BE2C (cell line): ENCODE data around the gene PCSK2.

Experiments
- DNase-seq: peaks from one replicate; pipeline ENCODE4 v3.0.0-alpha.2; 2020
- H3K27me3 ChIP-seq: fragments of 250-450 bp; sonication (Bioruptor Pico); 2 replicates; pipeline ENCODE4 v1.5.1; 2020; ENCODE audit warnings: mild to moderate bottlenecking
- H3K36me3 ChIP-seq: fragments of 250-450 bp; sonication (Bioruptor Pico); 2 replicates; pipeline ENCODE4 v1.5.1; 2020; ENCODE audit warnings: mild to moderate bottlenecking
- H3K4me1 ChIP-seq: fragments of 250-450 bp; sonication (Bioruptor Pico); 2 replicates; pipeline ENCODE4 v1.5.1; 2020
- H3K4me3 ChIP-seq: 2 replicates; pipeline ENCODE4 v1.5.1; 2011; ENCODE audit warnings: low read depth, low read length
- H3K9me3 ChIP-seq: fragments of 250-450 bp; sonication (Bioruptor Pico); 2 replicates; pipeline ENCODE4 v1.5.1; 2020
- TF ChIP-seq, protein P1 (sequence below): IDR thresholded peaks from 2 replicates; pipeline ENCODE4 v1.5.1; 2012; ENCODE audit warnings: mild to moderate bottlenecking, low read depth, low read length

PCSK2 gene

DNA sequence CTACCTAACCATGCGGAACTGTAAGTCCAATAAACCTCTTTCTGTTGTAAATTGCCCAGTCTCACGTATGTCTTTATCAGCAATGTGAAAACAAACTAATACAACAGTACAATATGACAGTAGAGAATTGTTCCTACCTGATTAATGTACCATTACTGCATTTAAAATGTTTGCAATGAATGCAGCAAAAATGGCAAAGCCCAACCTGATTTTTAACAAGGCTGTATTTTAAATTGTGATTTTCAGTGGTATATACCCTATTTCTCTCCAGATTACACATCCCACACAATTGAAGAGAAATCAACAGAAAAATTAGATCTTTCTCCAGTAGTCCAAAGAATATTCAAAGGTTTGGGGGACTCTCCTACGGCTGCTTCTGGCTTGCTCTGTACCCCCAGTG, 3.3 kb upstream of the PCSK2 start:
- TF ChIP-seq, protein P1, sequence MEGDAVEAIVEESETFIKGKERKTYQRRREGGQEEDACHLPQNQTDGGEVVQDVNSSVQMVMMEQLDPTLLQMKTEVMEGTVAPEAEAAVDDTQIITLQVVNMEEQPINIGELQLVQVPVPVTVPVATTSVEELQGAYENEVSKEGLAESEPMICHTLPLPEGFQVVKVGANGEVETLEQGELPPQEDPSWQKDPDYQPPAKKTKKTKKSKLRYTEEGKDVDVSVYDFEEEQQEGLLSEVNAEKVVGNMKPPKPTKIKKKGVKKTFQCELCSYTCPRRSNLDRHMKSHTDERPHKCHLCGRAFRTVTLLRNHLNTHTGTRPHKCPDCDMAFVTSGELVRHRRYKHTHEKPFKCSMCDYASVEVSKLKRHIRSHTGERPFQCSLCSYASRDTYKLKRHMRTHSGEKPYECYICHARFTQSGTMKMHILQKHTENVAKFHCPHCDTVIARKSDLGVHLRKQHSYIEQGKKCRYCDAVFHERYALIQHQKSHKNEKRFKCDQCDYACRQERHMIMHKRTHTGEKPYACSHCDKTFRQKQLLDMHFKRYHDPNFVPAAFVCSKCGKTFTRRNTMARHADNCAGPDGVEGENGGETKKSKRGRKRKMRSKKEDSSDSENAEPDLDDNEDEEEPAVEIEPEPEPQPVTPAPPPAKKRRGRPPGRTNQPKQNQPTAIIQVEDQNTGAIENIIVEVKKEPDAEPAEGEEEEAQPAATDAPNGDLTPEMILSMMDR, result no peak
- Histone ChIP-seq H3K27me3 (peaks cover 38% of the 10 kb centered on the region), H3K4me1 (no peaks in the 10 kb centered on the region; the same call in 1 of the 2 replicates), H3K36me3 (no peaks in the 10 kb centered on the region), H3K4me3 (no peak overlapping the region), H3K9me3 (no peaks in the 10 kb centered on the region)
- DNase-seq, result no peak

DNA sequence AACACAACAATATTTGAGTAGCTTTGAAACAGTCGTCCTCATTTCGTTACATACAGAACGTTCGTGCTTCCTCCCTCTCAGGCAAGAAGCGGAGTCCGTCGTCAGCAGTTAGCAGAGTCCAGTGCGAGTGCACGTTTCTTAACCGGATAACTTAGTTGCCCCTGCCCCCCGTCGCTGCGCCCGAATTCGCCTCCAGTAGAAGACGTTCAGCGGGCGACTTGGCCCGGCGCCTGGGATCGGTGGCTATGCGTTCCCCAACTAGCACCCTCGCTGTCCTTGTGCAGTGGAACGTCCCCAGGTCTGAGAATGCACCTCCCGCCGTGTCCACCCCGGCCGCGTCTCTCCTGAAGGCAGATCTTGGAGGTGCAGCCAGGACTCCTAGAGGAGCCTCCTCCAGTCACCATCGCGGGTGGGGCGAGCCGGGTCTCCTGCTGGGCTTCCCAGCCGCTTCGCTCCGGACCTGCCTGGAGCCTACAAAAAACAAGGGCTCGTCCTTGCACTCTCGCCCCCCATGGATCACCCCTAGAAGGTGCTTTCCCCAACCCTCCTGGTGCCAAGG, 910 bp upstream of the PCSK2 start:
- peak; percentile 16 for DNase-seq

DNA sequence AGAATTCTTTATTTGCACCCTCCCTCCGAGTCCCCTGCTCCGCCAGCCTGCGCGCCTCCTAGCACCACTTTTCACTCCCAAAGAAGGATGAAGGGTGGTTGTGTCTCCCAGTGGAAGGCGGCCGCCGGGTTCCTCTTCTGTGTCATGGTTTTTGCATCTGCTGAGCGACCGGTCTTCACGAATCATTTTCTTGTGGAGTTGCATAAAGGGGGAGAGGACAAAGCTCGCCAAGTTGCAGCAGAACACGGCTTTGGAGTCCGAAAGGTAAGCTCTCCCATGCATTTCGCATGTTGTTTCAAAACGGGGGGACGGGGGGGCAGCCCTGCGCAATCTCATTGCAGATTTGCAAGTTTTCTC, 357 bp downstream of the PCSK2 start:
- Histone ChIP-seq H3K36me3 (no peaks in the 10 kb centered on the region), H3K27me3 (peaks cover 50% of the 10 kb centered on the region), H3K4me3 (peak overlapping the region; percentile 31), H3K4me1 (no peaks in the 10 kb centered on the region; the same call in 1 of the 2 replicates), H3K9me3 (no peaks in the 10 kb centered on the region)
- TF ChIP-seq, protein P1, result no peak
- no peak for DNase-seq

More for the DNA sequence above, 910 bp upstream of the PCSK2 start:
- no peaks in the 10 kb centered on the region for H3K9me3 ChIP-seq
- H3K4me3 ChIP-seq, result peak overlapping the region; percentile 51
- no peaks in the 10 kb centered on the region; the same call in 1 of the 2 replicates for H3K4me1 ChIP-seq
- no peaks in the 10 kb centered on the region for H3K36me3 ChIP-seq
- TF ChIP-seq, protein P1, result no peak
- H3K27me3 ChIP-seq, result peaks cover 52% of the 10 kb centered on the region

DNA sequence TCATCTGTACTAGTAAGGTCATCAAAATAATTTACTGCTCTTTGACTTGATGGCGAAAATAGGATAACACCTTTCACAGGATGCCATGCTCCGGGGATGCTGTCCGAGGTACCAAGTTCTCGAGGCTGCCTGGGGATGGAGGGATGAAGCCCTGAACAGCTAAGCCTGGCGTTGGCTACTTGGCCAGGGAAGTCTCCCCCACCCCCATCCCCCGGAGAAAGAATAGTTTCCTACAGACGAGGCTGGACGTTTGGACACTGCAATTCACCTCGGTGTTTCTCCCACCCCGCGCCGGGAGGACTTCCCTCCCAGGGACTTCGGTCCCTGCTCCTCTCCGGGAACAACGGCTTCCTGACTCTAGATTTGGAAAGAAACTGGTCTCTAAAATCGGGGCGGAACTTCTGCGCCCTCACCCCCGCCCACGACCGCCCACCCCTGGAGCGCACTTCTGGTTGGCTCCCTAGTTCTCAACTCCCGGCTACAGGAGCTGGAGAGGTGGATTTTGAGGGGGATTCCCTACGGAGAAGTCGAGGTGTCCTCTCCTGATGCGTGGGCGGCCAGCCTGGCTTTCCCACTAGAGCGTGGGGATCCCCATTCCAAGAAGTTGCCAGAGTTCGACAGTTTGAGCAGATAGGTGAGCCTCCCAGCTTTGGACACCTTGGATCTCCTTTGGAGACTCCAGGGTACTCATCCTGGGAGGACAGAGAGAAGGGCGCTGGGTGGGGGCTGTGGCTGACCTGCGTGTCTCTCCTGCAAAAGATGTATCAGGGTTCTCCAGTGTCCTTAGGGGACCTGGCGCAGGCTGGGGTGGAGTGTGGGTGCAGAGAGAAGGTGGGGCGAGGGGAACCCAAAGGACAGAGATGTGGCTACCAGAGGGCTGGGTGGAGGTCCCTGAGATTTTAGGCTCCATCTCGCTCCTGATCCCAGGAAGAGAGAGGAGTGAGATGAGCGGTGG, 1.1 kb downstream of the PCSK2 start:
- no peak overlapping the region for H3K4me3 ChIP-seq
- DNase-seq, result no peak
- peaks cover 50% of the 10 kb centered on the region for H3K27me3 ChIP-seq

DNA sequence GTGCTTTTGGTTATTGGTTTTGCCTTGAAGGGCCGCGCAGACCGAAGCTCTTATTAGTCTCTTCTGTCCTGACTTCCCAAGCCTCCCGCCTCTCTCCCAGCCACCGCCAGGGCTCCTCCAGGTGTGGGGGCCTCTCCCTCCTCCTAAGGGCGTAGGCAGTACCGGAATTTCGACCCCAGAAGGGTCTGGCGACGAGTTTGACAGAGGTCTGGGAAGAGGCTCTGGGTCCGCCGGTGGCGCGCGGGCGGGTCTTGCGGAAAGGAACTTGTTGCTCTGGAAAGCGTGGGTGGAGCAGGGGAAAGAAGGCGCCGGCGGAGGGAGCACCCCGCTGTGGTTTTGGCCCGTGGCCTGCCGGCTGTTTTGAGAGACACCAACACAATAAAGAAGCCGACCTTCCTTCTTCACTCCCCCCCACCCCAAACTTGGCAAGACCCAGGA, 1.8 kb downstream of the PCSK2 start:
- TF ChIP-seq, protein P1, result no peak

More for the DNA sequence above, 1.1 kb downstream of the PCSK2 start:
- Histone ChIP-seq H3K9me3 (no peaks in the 10 kb centered on the region), H3K4me1 (no peaks in the 10 kb centered on the region; the same call in 1 of the 2 replicates), H3K36me3 (no peaks in the 10 kb centered on the region)
- TF ChIP-seq, protein P1, result no peak

DNA sequence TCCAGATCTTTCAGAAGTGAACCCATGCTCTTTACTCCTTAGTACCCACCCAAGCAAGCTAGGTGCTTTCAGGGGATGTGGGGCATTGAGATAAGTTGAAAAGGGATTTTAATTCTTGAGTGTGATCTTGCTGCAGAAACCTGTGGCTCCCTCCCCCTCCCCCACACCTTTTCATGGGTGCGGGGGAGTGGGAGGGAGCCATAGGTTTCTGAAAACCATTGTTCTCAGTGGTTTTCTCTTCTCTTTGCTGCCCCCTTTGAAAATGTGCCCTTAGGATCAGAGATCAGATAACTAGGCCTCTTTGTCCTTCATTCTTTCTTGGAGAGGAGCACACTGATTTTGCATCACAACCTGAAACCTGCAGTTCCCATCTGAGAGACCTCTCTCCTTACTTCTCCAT, 2.4 kb downstream of the PCSK2 start:
- Histone ChIP-seq H3K4me1 (no peaks in the 10 kb centered on the region; the same call in 1 of the 2 replicates), H3K4me3 (no peak overlapping the region), H3K9me3 (no peaks in the 10 kb centered on the region), H3K36me3 (no peaks in the 10 kb centered on the region), H3K27me3 (peaks cover 50% of the 10 kb centered on the region)
- DNase-seq, result no peak
- TF ChIP-seq, protein P1, result no peak

More for the DNA sequence above, 1.8 kb downstream of the PCSK2 start:
- Histone ChIP-seq H3K27me3 (peaks cover 50% of the 10 kb centered on the region), H3K4me3 (no peak overlapping the region), H3K4me1 (no peaks in the 10 kb centered on the region; the same call in 1 of the 2 replicates), H3K9me3 (no peaks in the 10 kb centered on the region), H3K36me3 (no peaks in the 10 kb centered on the region)
- DNase-seq, result peak; percentile 9
